GM23338 (cell line): Measurements from ENCODE around the gene ATP23. TPM values are rescaled to one million over a fixed set of nuclear protein-coding genes. Genes with fewer than 3 reads are reported as not detected.
A peak's percentile ranks its signal among the peaks of the same experiment; 100 is the strongest.

Experiments
- ATAC-seq: fragments of 200-7000 bp; cut with Tn5 transposase; 3 replicates; pipeline ENCODE4 v1.9.1; 2020
- DNase-seq: peaks from one replicate; pipeline ENCODE4 v3.0.0-alpha.2; 2015; ENCODE audit warnings: low spot score
- H2AFZ ChIP-seq: fragments of 200-600 bp; sonication (generic); 2 replicates; pipeline ENCODE4 v1.8.0; 2016; ENCODE audit warnings: antibody characterized with exemption, mild to moderate bottlenecking, moderate library complexity
- H3F3A ChIP-seq: fragments of 200-600 bp; sonication (generic); replicated peaks from 2 replicates; pipeline ENCODE4 v1.8.0; 2017; ENCODE audit warnings: antibody characterized with exemption, mixed run types, low read depth
- H3K27ac ChIP-seq: fragments of 200-600 bp; sonication (generic); 2 replicates; pipeline ENCODE4 v1.6.1; 2016; ENCODE audit warnings: low read depth
- H3K27me3 ChIP-seq: fragments of 200-600 bp; sonication (generic); 2 replicates; pipeline ENCODE4 v1.8.0; 2016; ENCODE audit warnings: mild to moderate bottlenecking, mixed run types, moderate library complexity; ENCODE audit not compliant: insufficient read depth
- H3K36me3 ChIP-seq: fragments of 200-600 bp; sonication (generic); 2 replicates; pipeline ENCODE4 v1.8.0; 2016; ENCODE audit warnings: mild to moderate bottlenecking; ENCODE audit not compliant: insufficient read depth
- H3K4me1 ChIP-seq: fragments of 200-600 bp; sonication (generic); 2 replicates; pipeline ENCODE4 v1.8.0; 2016; ENCODE audit warnings: mild to moderate bottlenecking, moderate library complexity; ENCODE audit not compliant: insufficient read depth
- H3K4me2 ChIP-seq: fragments of 200-600 bp; sonication (generic); 2 replicates; pipeline ENCODE4 v1.7.1; 2017; ENCODE audit warnings: mixed run types
- H3K4me3 ChIP-seq: fragments of 200-600 bp; sonication (generic); 2 replicates; pipeline ENCODE4 v1.6.1; 2016; ENCODE audit warnings: mixed run types
- H3K79me2 ChIP-seq: fragments of 200-600 bp; sonication (generic); replicated peaks from 2 replicates; pipeline ENCODE4 v1.8.0; 2017; ENCODE audit warnings: mild to moderate bottlenecking; ENCODE audit not compliant: insufficient read depth
- H3K9me2 ChIP-seq: fragments of 200-600 bp; sonication (generic); 2 replicates; pipeline ENCODE4 v1.8.0; 2017; ENCODE audit not compliant: insufficient read depth
- H4K20me1 ChIP-seq: fragments of 200-600 bp; sonication (generic); replicated peaks from 2 replicates; pipeline ENCODE4 v1.8.0; 2017; ENCODE audit warnings: mild to moderate bottlenecking; ENCODE audit not compliant: insufficient read depth
- H3K27ac Mint-ChIP-seq: 2 replicates; pipeline ENCODE4 v1.8.0; 2020; ENCODE audit warnings: inconsistent platforms, mild to moderate bottlenecking, moderate library complexity, mixed read lengths
- H3K27me3 Mint-ChIP-seq: 3 replicates; pipeline ENCODE4 v1.8.0; 2022; ENCODE audit warnings: low read depth, mild to moderate bottlenecking, moderate library complexity, mixed read lengths, inconsistent platforms; ENCODE audit not compliant: insufficient read depth, poor library complexity
- H3K36me3 Mint-ChIP-seq: 3 replicates; pipeline ENCODE4 v1.8.0; 2021; ENCODE audit warnings: low read depth, mild to moderate bottlenecking, inconsistent platforms, moderate library complexity, mixed read lengths
- H3K4me1 Mint-ChIP-seq: 3 replicates; pipeline ENCODE4 v1.8.0; 2020; ENCODE audit warnings: mild to moderate bottlenecking, inconsistent platforms, mixed read lengths
- H3K4me3 Mint-ChIP-seq: 3 replicates; pipeline ENCODE4 v1.8.0; 2021; ENCODE audit warnings: moderate library complexity, mild to moderate bottlenecking, inconsistent platforms, mixed read lengths
- H3K9me3 Mint-ChIP-seq: 3 replicates; pipeline ENCODE4 v1.8.0; 2020; ENCODE audit warnings: moderate library complexity, mild to moderate bottlenecking, inconsistent platforms, mixed read lengths
- CREB1 ChIP-seq: fragments of 250-450 bp; sonication (Bioruptor Pico); IDR thresholded peaks from 2 replicates; pipeline ENCODE4 v1.5.0; 2020; ENCODE audit warnings: low read depth, mild to moderate bottlenecking, moderate library complexity
- EZH2 ChIP-seq: fragments of 200-600 bp; sonication (generic); IDR thresholded peaks from one replicate; pipeline ENCODE4 v1.8.0; 2017; ENCODE audit warnings: antibody characterized with exemption, mild to moderate bottlenecking, low read depth; ENCODE audit not compliant: unreplicated experiment
- JUNB ChIP-seq: IDR thresholded peaks from one replicate; pipeline ENCODE4 v1.6.1; 2016; ENCODE audit warnings: antibody characterized with exemption; ENCODE audit not compliant: unreplicated experiment
- NANOG ChIP-seq: IDR thresholded peaks from 2 replicates; pipeline ENCODE4 v1.6.1; 2016; ENCODE audit warnings: antibody characterized with exemption, borderline replicate concordance
- POLR2AphosphoS5 ChIP-seq: IDR thresholded peaks from 2 replicates; pipeline ENCODE4 v1.6.1; 2016; ENCODE audit warnings: antibody characterized with exemption, low read depth
- REST ChIP-seq: IDR thresholded peaks from one replicate; pipeline ENCODE4 v1.6.1; 2018; ENCODE audit warnings: antibody characterized with exemption; ENCODE audit not compliant: unreplicated experiment
- STAT1 ChIP-seq: IDR thresholded peaks from one replicate; pipeline ENCODE4 v1.6.1; 2016; ENCODE audit warnings: antibody characterized with exemption; ENCODE audit not compliant: unreplicated experiment
- ZNF331 ChIP-seq: fragments of 250-450 bp; sonication (Bioruptor Pico); IDR thresholded peaks from 2 replicates; pipeline ENCODE4 v1.5.0; 2020; ENCODE audit warnings: low read depth, mild to moderate bottlenecking, moderate library complexity
- ZNF462 ChIP-seq: fragments of 250-450 bp; sonication (Bioruptor Pico); IDR thresholded peaks from 2 replicates; pipeline ENCODE4 v1.5.0; 2020; ENCODE audit warnings: mild to moderate bottlenecking, moderate library complexity
- polyA plus RNA-seq: library from polyadenylated mRNA; unstranded; fragments of >200 nt; fragmentation: Nextera tagmentation; extraction: Ambion mirVana; gene quantifications from 2 replicates; pipeline ENCODE4 v1.2.1, GENCODE V29; 2016
- total RNA-seq: library from RNA; depleted of rRNA; stranded (reverse); fragments of >200 nt; shearing (Covaris generic); gene quantifications from 2 replicates; pipeline ENCODE4 v1.2.3, GENCODE V29; 2014
- TF ChIP-seq, protein P1 (sequence below): IDR thresholded peaks from 2 replicates; pipeline ENCODE4 v1.6.1; 2016; ENCODE audit warnings: antibody characterized with exemption
- TF ChIP-seq, protein P2 (sequence below), 2 experiments: fragments of 200-600 bp in 1 of 2; sonication (generic) in 1 of 2; conservative IDR thresholded peaks; 2 replicates each; pipeline versions ENCODE4 v1.5.1 to v1.6.1; 2016 to 2017; ENCODE audit warnings: antibody characterized with exemption in 2 of 2, low read depth in 2 of 2, mild to moderate bottlenecking in 2 of 2, moderate library complexity in 1 of 2

Gene ATP23
- total and polyA plus RNA-seq, 2 experiments from 2014 or later, result 14.7 to 21.0 TPM

DNA sequence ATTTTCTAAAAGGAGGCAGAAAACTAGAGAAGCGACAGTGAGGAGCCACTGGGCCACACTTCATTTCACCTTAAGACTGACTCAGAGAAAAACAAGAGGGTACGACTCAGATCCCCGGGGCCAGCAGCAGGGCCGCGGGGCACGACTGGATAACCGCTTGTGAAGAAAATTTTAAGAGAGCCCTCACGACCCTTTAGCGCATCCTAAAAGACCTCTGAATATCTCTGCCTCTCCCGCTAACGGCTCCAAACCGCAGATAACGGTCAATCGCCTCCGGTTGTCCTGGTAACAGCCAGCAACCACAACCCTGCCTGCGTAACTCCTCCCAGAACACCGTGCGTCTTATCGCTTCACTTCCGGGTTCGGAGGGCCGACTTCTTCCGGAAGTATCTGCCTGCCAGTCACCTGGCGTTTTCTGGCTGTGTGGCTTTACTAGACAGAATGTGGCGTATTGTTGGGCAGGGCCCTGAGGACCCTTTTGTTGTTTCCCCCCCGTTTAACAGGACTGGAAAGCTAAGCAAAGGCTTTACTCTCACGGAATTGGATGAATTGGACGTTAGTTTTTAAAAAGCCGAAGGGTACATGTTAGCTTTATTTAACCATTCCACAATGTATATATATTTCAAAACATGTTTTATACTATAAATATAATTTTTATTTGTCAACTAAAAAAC, 5.4 kb upstream of the ATP23 start (continued):
- TF ChIP-seq ZNF331 (no peak), POLR2AphosphoS5 (peak; percentile 69), JUNB (no peak), EZH2 (no peak)
- TF ChIP-seq, protein P1, sequence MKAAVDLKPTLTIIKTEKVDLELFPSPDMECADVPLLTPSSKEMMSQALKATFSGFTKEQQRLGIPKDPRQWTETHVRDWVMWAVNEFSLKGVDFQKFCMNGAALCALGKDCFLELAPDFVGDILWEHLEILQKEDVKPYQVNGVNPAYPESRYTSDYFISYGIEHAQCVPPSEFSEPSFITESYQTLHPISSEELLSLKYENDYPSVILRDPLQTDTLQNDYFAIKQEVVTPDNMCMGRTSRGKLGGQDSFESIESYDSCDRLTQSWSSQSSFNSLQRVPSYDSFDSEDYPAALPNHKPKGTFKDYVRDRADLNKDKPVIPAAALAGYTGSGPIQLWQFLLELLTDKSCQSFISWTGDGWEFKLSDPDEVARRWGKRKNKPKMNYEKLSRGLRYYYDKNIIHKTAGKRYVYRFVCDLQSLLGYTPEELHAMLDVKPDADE, result peak; percentile 58; the same call in 1 of the 2 replicates

GRCh38 chr12:57936513-57936883, 4.9 kb upstream of the ATP23 start:
- Mint-ChIP-seq H3K4me1 (peaks cover 7% of the 10 kb centered on the region; the same call in 2 of the 3 replicates), H3K27ac (no peak overlapping the region)
- TF ChIP-seq CREB1 (no peak), STAT1 (no peak), ZNF462 (CRISPR knock-in tag) (no peak), EZH2 (no peak), REST (no peak), NANOG (no peak)
- TF ChIP-seq, protein P1, result no peak
- TF ChIP-seq, protein P2, sequence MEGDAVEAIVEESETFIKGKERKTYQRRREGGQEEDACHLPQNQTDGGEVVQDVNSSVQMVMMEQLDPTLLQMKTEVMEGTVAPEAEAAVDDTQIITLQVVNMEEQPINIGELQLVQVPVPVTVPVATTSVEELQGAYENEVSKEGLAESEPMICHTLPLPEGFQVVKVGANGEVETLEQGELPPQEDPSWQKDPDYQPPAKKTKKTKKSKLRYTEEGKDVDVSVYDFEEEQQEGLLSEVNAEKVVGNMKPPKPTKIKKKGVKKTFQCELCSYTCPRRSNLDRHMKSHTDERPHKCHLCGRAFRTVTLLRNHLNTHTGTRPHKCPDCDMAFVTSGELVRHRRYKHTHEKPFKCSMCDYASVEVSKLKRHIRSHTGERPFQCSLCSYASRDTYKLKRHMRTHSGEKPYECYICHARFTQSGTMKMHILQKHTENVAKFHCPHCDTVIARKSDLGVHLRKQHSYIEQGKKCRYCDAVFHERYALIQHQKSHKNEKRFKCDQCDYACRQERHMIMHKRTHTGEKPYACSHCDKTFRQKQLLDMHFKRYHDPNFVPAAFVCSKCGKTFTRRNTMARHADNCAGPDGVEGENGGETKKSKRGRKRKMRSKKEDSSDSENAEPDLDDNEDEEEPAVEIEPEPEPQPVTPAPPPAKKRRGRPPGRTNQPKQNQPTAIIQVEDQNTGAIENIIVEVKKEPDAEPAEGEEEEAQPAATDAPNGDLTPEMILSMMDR (conservative IDR thresholded peaks at IDR 0.05; ENCODE audit: low read depth in 2 of 2), result no peak

More at GRCh38 chr12:57936513-57936883, 4.9 kb upstream of the ATP23 start:
- Histone ChIP-seq H3K4me1 (peaks cover 12% of the 10 kb centered on the region), H3K4me3 (peak overlapping the region; percentile 48), H3K9me2 (peaks cover 2% of the 10 kb centered on the region; the same call in 1 of the 2 replicates), H2AFZ (peak overlapping the region; percentile 38; the same call in 1 of the 2 replicates), H3K36me3 (no peaks in the 10 kb centered on the region), H4K20me1 (no peaks in the 10 kb centered on the region), H3K27me3 (peaks cover 18% of the 10 kb centered on the region), H3K79me2 (no peaks in the 10 kb centered on the region), H3K27ac (no peak overlapping the region), H3K4me2 (peak overlapping the region; percentile 63), H3F3A (no peaks in the 10 kb centered on the region; the same call in 1 of the 2 replicates)
- Mint-ChIP-seq H3K4me3 (peak overlapping the region; percentile 90), H3K9me3 (no peaks in the 10 kb centered on the region), H3K27me3 (peaks cover 10% of the 10 kb centered on the region), H3K36me3 (no peaks in the 10 kb centered on the region; the same call in 2 of the 3 replicates)
- DNase-seq (no peak), ATAC-seq (no peak)
